Neural cell (in vitro differentiated cells): ENCODE measurements around the gene COMMD4.

ENCODE experiments used
- CTCF ChIP-seq: fragments of 450-650 bp; IDR thresholded peaks from 2 replicates; pipeline ENCODE4 v1.5.1; 2014; ENCODE audit warnings: antibody characterized with exemption, mild to moderate bottlenecking, moderate library complexity; ENCODE audit not compliant: poor library complexity, severe bottlenecking
- EZH2 ChIP-seq: fragments of 200-600, 300-800 bp; shearing (Covaris generic), sonication (generic); IDR thresholded peaks from 2 replicates; pipeline ENCODE4 v1.6.1; 2014; ENCODE audit warnings: antibody characterized with exemption, low read length, borderline replicate concordance, mild to moderate bottlenecking; ENCODE audit not compliant: insufficient read depth, poor library complexity, severe bottlenecking
- POLR2AphosphoS5 ChIP-seq: IDR thresholded peaks from 2 replicates; pipeline ENCODE4 v1.6.1; 2012

- TF ChIP-seq CTCF (no peak), EZH2 (no peak), POLR2AphosphoS5 (no peak)
These were observed 20.7 kb downstream of the COMMD4 start for GRCh38 chr15:75356517-75356916.
